SJSA1 (cell line): ENCODE results near the gene FAR2. TPM values are rescaled to one million over a fixed set of nuclear protein-coding genes. Genes with fewer than 3 reads are reported as not detected.
"Not testable (repeated sequence)": the region's sequence is repeated elsewhere in the genome, so short reads cannot be mapped to it uniquely, and the experiment has no call there.

Experiments used
- DNase-seq, 2 experiments: peaks; one replicate each; pipeline ENCODE4 v3.0.0-alpha.2; 2015 to 2020; ENCODE audit warnings: low spot score in 2 of 2, low read depth in 1 of 2
- H3K27ac ChIP-seq: fragments of 250-450 bp; sonication (Bioruptor Pico); 2 replicates; pipeline ENCODE4 v1.5.1; 2020; ENCODE audit warnings: mild to moderate bottlenecking, moderate library complexity
- H3K27me3 ChIP-seq: fragments of 250-450 bp; sonication (Bioruptor Pico); replicated peaks from 2 replicates; pipeline ENCODE4 v1.5.1; 2020; ENCODE audit warnings: mild to moderate bottlenecking, moderate library complexity
- H3K36me3 ChIP-seq: fragments of 250-450 bp; sonication (Bioruptor Pico); 2 replicates; pipeline ENCODE4 v1.5.1; 2020; ENCODE audit warnings: mild to moderate bottlenecking
- H3K4me1 ChIP-seq: fragments of 250-450 bp; sonication (Bioruptor Pico); replicated peaks from 2 replicates; pipeline ENCODE4 v1.6.1; 2021; ENCODE audit warnings: mild to moderate bottlenecking
- H3K4me3 ChIP-seq: fragments of 250-450 bp; sonication (Bioruptor Pico); 2 replicates; pipeline ENCODE4 v1.5.1; 2020; ENCODE audit warnings: mild to moderate bottlenecking
- H3K9me3 ChIP-seq: fragments of 250-450 bp; sonication (Bioruptor Pico); replicated peaks from 2 replicates; pipeline ENCODE4 v1.5.1; 2020; ENCODE audit warnings: mild to moderate bottlenecking
- total RNA-seq: library from RNA; depleted of rRNA; stranded (reverse); fragments of >200 nt; shearing (Covaris generic); gene quantifications from 2 replicates; pipeline ENCODE4 v1.2.3, GENCODE V29; 2014

FAR2 gene
- total RNA-seq, 1 experiment from 2014 or later: 1.7 TPM

- no peaks in the 10 kb centered on the region for H3K9me3 ChIP-seq
- peaks cover 9% of the 10 kb centered on the region for H3K36me3 ChIP-seq
- H3K4me1 ChIP-seq: no peaks in the 10 kb centered on the region
- no peaks in the 10 kb centered on the region for H3K27me3 ChIP-seq
- no peak overlapping the region for H3K4me3 ChIP-seq
- no peak for DNase-seq
- H3K27ac ChIP-seq: no peak overlapping the region
These were observed 188.2 kb downstream of the FAR2 start for GRCh38 chr12:29337325-29337724.

GRCh38 chr12:29343022-29343799 is 194.1 kb downstream of the FAR2 start:
- no peaks in the 10 kb centered on the region for H3K27me3 ChIP-seq
- no peak overlapping the region for H3K4me3 ChIP-seq
- H3K4me1 ChIP-seq: no peaks in the 10 kb centered on the region
- no peak overlapping the region for H3K27ac ChIP-seq
- peaks cover 14% of the 10 kb centered on the region; the same call in 1 of the 2 replicates for H3K36me3 ChIP-seq
- no peak for DNase-seq
- no peaks in the 10 kb centered on the region for H3K9me3 ChIP-seq

- no peaks in the 10 kb centered on the region for H3K27me3 ChIP-seq
- DNase-seq: no peak
- peaks cover 14% of the 10 kb centered on the region; the same call in 1 of the 2 replicates for H3K36me3 ChIP-seq
- H3K9me3 ChIP-seq: no peaks in the 10 kb centered on the region
- H3K4me3 ChIP-seq: no peak overlapping the region
- no peaks in the 10 kb centered on the region for H3K4me1 ChIP-seq
- H3K27ac ChIP-seq: no peak overlapping the region
These were observed 197.8 kb downstream of the FAR2 start for GRCh38 chr12:29346769-29347421.

- Histone ChIP-seq H3K4me1 (no peaks in the 10 kb centered on the region), H3K36me3 (peaks cover 18% of the 10 kb centered on the region), H3K27me3 (no peaks in the 10 kb centered on the region), H3K9me3 (no peaks in the 10 kb centered on the region), H3K4me3 (no peak overlapping the region), H3K27ac (no peak overlapping the region)
- DNase-seq: no peak
These were observed 201.0 kb downstream of the FAR2 start for GRCh38 chr12:29350080-29350479.

GRCh38 chr12:29354954-29355353 is 205.9 kb downstream of the FAR2 start:
- Histone ChIP-seq H3K4me1 (no peaks in the 10 kb centered on the region), H3K36me3 (peaks cover 21% of the 10 kb centered on the region), H3K27me3 (no peaks in the 10 kb centered on the region), H3K4me3 (no peak overlapping the region), H3K27ac (no peak overlapping the region), H3K9me3 (no peaks in the 10 kb centered on the region)
- DNase-seq: no peak

GRCh38 chr12:29365091-29365490 is 216.0 kb downstream of the FAR2 start:
- H3K27me3 ChIP-seq: no peaks in the 10 kb centered on the region
- H3K4me1 ChIP-seq: no peaks in the 10 kb centered on the region
- H3K9me3 ChIP-seq: no peaks in the 10 kb centered on the region
- no peak overlapping the region for H3K27ac ChIP-seq
- no peak for DNase-seq
- H3K36me3 ChIP-seq: peaks cover 32% of the 10 kb centered on the region
- no peak overlapping the region for H3K4me3 ChIP-seq

GRCh38 chr12:29374012-29374411 is 224.9 kb downstream of the FAR2 start:
- H3K9me3 ChIP-seq: no peaks in the 10 kb centered on the region
- no peak for DNase-seq

GRCh38 chr12:29374913-29375312 is 225.8 kb downstream of the FAR2 start:
- Histone ChIP-seq H3K27ac (no peak overlapping the region), H3K36me3 (peaks cover 7% of the 10 kb centered on the region; the same call in 1 of the 2 replicates), H3K4me3 (no peak overlapping the region), H3K4me1 (no peaks in the 10 kb centered on the region), H3K9me3 (no peaks in the 10 kb centered on the region), H3K27me3 (no peaks in the 10 kb centered on the region)
- no peak for DNase-seq

More at GRCh38 chr12:29374012-29374411, 224.9 kb downstream of the FAR2 start:
- Histone ChIP-seq H3K4me1 (no peaks in the 10 kb centered on the region), H3K27ac (no peak overlapping the region), H3K27me3 (no peaks in the 10 kb centered on the region), H3K4me3 (no peak overlapping the region), H3K36me3 (peaks cover 10% of the 10 kb centered on the region)

- no peak overlapping the region for H3K4me3 ChIP-seq
- H3K27ac ChIP-seq: no peak overlapping the region
- no peaks in the 10 kb centered on the region for H3K4me1 ChIP-seq
- H3K27me3 ChIP-seq: no peaks in the 10 kb centered on the region
- no peaks in the 10 kb centered on the region for H3K9me3 ChIP-seq
- peaks cover 4% of the 10 kb centered on the region; the same call in 1 of the 2 replicates for H3K36me3 ChIP-seq
- DNase-seq: no peak
These were observed 227.0 kb downstream of the FAR2 start for GRCh38 chr12:29376118-29376517.

GRCh38 chr12:29380536-29381523 is 231.8 kb downstream of the FAR2 start, which contains the start of gene ERGIC2:
TSS of gene ERGIC2 (minus strand) at chr12:29381172. CDS start at chr12:29371633, 9,539 bp downstream.
- Histone ChIP-seq H3K27me3 (no peaks in the 10 kb centered on the region), H3K27ac (peak within 1 kb of the TSS; percentile 77), H3K9me3 (no peaks in the 10 kb centered on the region), H3K4me3 (peak within 1 kb of the TSS; percentile 64), H3K36me3 (no peaks in the 10 kb centered on the region), H3K4me1 (peaks cover 5% of the 10 kb centered on the region)
- DNase-seq: peak; percentile 91 to 94

- no peaks in the 10 kb centered on the region for H3K36me3 ChIP-seq
- H3K4me3 ChIP-seq: no peak overlapping the region
- H3K27me3 ChIP-seq: no peaks in the 10 kb centered on the region
- peaks cover 5% of the 10 kb centered on the region for H3K4me1 ChIP-seq
- no peaks in the 10 kb centered on the region for H3K9me3 ChIP-seq
- H3K27ac ChIP-seq: no peak overlapping the region
- no peak for DNase-seq
These were observed 233.2 kb downstream of the FAR2 start for GRCh38 chr12:29382251-29382650.

- H3K4me3 ChIP-seq, H3K9me3 ChIP-seq, H3K4me1 ChIP-seq, H3K27me3 ChIP-seq, H3K27ac ChIP-seq, H3K36me3 ChIP-seq, DNase-seq: not testable (repeated sequence)
These were observed 236.1 kb downstream of the FAR2 start for GRCh38 chr12:29385194-29385593.
